GM23248 (cell line): ENCODE data around the gene PTGER1. TPM values are rescaled to one million over a fixed set of nuclear protein-coding genes. Genes with fewer than 3 reads are reported as not detected.
A peak's percentile ranks its signal among the peaks of the same experiment; 100 is the strongest.

Experiments used
- DNase-seq: peaks from one replicate; pipeline ENCODE4 v3.0.0-alpha.2; 2015
- H2AFZ ChIP-seq: fragments of 200-600 bp; sonication (generic); 2 replicates; pipeline ENCODE4 v1.6.1; 2016; ENCODE audit warnings: antibody characterized with exemption
- H3F3A ChIP-seq: fragments of 200-600 bp; sonication (generic); 2 replicates; pipeline ENCODE4 v1.6.1; 2016; ENCODE audit warnings: mild to moderate bottlenecking, antibody characterized with exemption, mixed run types; ENCODE audit not compliant: insufficient read depth
- H3K27ac ChIP-seq: fragments of 200-600 bp; sonication (generic); 2 replicates; pipeline ENCODE4 v1.5.1; 2016; ENCODE audit warnings: mild to moderate bottlenecking
- H3K27me3 ChIP-seq: fragments of 200-600 bp; sonication (generic); replicated peaks from 2 replicates; pipeline ENCODE4 v1.6.1; 2016; ENCODE audit warnings: mild to moderate bottlenecking; ENCODE audit not compliant: insufficient read depth
- H3K36me3 ChIP-seq: fragments of 200-600 bp; sonication (generic); 2 replicates; pipeline ENCODE4 v1.6.1; 2016; ENCODE audit warnings: low read depth, mild to moderate bottlenecking
- H3K4me1 ChIP-seq: fragments of 200-600 bp; sonication (generic); 2 replicates; pipeline ENCODE4 v1.6.1; 2016; ENCODE audit warnings: mild to moderate bottlenecking; ENCODE audit not compliant: insufficient read depth
- H3K4me2 ChIP-seq: fragments of 200-600 bp; sonication (generic); one replicate; pipeline ENCODE4 v1.6.1; 2016; ENCODE audit warnings: mild to moderate bottlenecking; ENCODE audit not compliant: unreplicated experiment
- H3K4me3 ChIP-seq: fragments of 200-600 bp; sonication (generic); 2 replicates; pipeline ENCODE4 v1.5.1; 2016; ENCODE audit warnings: mild to moderate bottlenecking
- H3K79me2 ChIP-seq: fragments of 200-600 bp; sonication (generic); 2 replicates; pipeline ENCODE4 v1.6.1; 2016; ENCODE audit warnings: mild to moderate bottlenecking; ENCODE audit not compliant: insufficient read depth
- H3K9ac ChIP-seq: fragments of 200-600 bp; sonication (generic); 2 replicates; pipeline ENCODE4 v1.6.1; 2016; ENCODE audit warnings: mild to moderate bottlenecking
- H3K9me2 ChIP-seq: fragments of 200-600 bp; sonication (generic); 2 replicates; pipeline ENCODE4 v1.6.1; 2016; ENCODE audit warnings: mixed run types, mild to moderate bottlenecking, moderate library complexity; ENCODE audit not compliant: insufficient read depth
- H3K9me3 ChIP-seq: fragments of 200-600 bp; sonication (generic); one replicate; pipeline ENCODE4 v1.6.1; 2017; ENCODE audit warnings: low read depth
- H4K20me1 ChIP-seq: fragments of 200-600 bp; sonication (generic); 2 replicates; pipeline ENCODE4 v1.6.0; 2016; ENCODE audit not compliant: insufficient read depth
- EZH2 ChIP-seq: fragments of 200-600 bp; sonication (generic); IDR thresholded peaks from 2 replicates; pipeline ENCODE4 v1.6.1; 2018; ENCODE audit warnings: antibody characterized with exemption, mild to moderate bottlenecking; ENCODE audit not compliant: insufficient read depth, poor library complexity, severe bottlenecking
- EZH2phosphoT487 ChIP-seq: fragments of 200-600 bp; sonication (generic); IDR thresholded peaks from 2 replicates; pipeline ENCODE4 v1.6.1; 2018; ENCODE audit warnings: antibody characterized with exemption, moderate library complexity, mild to moderate bottlenecking, low read depth; ENCODE audit not compliant: insufficient read depth
- WGBS, 2 experiments: methylation state at CpG; one replicate each; pipeline ENCODE4 v1.1.6; 2015 to 2017; ENCODE audit warnings: low lambda C conversion rate in 2 of 2, low coverage in 1 of 2; ENCODE audit errors: missing lambda C conversion rate in 2 of 2; 5-methylcytosine and 5-hydroxymethylcytosine counted together
- in situ Hi-C: fragments of 300-500 bp; cut with MboI; formaldehyde crosslinking; loops from 2 replicates; pipeline ENCODE4 v1.15.0; 2020
- polyA plus RNA-seq: library from polyadenylated mRNA; unstranded; fragments of >200 nt; fragmentation: Nextera tagmentation; extraction: Ambion mirVana; gene quantifications from 2 replicates; pipeline ENCODE4 v1.2.1, GENCODE V29; 2016
- total RNA-seq: library from RNA; depleted of rRNA; stranded (reverse); fragments of >200 nt; shearing (Covaris generic); gene quantifications from 2 replicates; pipeline ENCODE4 v1.2.3, GENCODE V29; 2014

PTGER1 gene
- total and polyA plus RNA-seq, 2 experiments from 2014 or later = 0.22 to 0.80 TPM

DNA sequence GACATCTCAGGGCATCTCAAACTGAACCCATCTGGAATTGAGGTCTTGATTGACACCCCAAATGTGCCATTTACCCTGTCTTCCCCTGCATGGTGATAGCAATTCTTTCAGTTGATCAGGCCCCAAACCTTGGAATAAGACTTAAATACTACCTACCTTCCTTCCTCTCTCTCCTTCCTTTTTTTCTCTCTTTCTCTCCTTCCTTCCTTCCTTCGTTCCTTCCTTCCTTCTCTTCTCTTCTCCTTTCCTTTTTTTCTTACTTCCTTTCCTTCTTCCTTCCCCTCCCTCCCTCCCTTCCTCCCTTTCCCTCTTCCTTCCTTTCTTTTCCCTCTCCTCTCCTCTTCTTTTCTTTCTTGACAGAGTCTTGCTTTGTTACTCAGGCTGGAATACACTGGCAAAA is 28.1 kb upstream of the PTGER1 start:
- TF ChIP-seq EZH2phosphoT487 (no peak), EZH2 (no peak)
- no peaks in the 10 kb centered on the region for H3K36me3 ChIP-seq
- no peaks in the 10 kb centered on the region for H3K9me3 ChIP-seq
- peaks cover 36% of the 10 kb centered on the region for H3K4me1 ChIP-seq
- H3F3A ChIP-seq = peaks cover 24% of the 10 kb centered on the region; the same call in 1 of the 2 replicates
- no peak overlapping the region for H2AFZ ChIP-seq
- no peak overlapping the region for H3K27ac ChIP-seq
- no peaks in the 10 kb centered on the region for H3K27me3 ChIP-seq
- no peak overlapping the region for H3K4me3 ChIP-seq
- in situ Hi-C loops = no loop called here
- no peaks in the 10 kb centered on the region for H4K20me1 ChIP-seq
- 71 to 80% methylated on average over 1 of the region's 1 CpG for WGBS, 2 experiments
- H3K9me2 ChIP-seq = no peaks in the 10 kb centered on the region
- H3K79me2 ChIP-seq = no peaks in the 10 kb centered on the region
- H3K9ac ChIP-seq = no peak overlapping the region
- no peak for DNase-seq
- no peak overlapping the region for H3K4me2 ChIP-seq

DNA sequence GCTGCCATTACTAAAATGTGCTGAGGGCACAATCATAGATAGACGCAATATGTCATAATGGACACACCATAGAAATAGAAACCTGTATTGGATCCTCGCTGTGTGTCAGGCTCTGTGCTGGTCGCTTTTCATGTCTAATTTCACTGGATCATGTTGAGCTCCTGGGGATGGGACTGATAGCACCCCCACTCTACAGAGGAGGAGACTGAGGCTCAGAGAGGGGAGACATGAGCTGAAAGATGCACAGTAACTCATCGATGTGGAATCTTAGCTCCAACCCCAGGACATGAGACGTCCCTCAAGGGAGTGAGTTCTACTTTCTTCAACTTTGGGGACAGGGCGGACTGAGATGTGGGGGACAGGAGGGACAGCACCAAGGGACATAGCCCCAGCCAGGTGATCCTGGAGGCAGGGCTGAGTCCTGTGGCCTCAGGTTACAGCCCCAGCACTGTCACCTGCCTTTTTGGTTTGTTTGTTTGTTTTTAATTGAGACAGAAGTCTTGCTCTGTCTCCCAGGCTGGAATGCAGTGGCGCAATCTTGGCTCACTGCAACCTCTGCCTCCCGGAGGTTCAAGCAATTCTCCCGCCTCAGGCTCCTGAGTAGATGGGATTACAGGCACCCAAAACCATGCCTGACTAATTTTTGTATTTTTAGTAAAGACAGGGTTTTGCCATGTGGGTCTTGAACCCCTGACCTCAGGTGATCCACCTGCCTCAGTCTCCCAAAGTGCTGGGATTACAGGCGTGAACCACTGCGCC is 27.4 kb upstream of the PTGER1 start:
- Histone ChIP-seq H3K4me1 (peaks cover 35% of the 10 kb centered on the region), H3K79me2 (no peaks in the 10 kb centered on the region), H3K4me2 (no peak overlapping the region), H4K20me1 (no peaks in the 10 kb centered on the region), H3K9me2 (no peaks in the 10 kb centered on the region), H3F3A (peaks cover 18% of the 10 kb centered on the region; the same call in 1 of the 2 replicates), H3K9ac (no peak overlapping the region), H3K27me3 (no peaks in the 10 kb centered on the region), H3K9me3 (no peaks in the 10 kb centered on the region), H3K36me3 (no peaks in the 10 kb centered on the region), H2AFZ (no peak overlapping the region), H3K4me3 (no peak overlapping the region), H3K27ac (no peak overlapping the region)
- TF ChIP-seq EZH2 = no peak
- no peak for TF ChIP-seq EZH2phosphoT487
- 74 to 76% methylated on average over 11 of the region's 11 CpGs for WGBS, 2 experiments
- DNase-seq = peak; percentile 46
- in situ Hi-C loops = no loop called here

DNA sequence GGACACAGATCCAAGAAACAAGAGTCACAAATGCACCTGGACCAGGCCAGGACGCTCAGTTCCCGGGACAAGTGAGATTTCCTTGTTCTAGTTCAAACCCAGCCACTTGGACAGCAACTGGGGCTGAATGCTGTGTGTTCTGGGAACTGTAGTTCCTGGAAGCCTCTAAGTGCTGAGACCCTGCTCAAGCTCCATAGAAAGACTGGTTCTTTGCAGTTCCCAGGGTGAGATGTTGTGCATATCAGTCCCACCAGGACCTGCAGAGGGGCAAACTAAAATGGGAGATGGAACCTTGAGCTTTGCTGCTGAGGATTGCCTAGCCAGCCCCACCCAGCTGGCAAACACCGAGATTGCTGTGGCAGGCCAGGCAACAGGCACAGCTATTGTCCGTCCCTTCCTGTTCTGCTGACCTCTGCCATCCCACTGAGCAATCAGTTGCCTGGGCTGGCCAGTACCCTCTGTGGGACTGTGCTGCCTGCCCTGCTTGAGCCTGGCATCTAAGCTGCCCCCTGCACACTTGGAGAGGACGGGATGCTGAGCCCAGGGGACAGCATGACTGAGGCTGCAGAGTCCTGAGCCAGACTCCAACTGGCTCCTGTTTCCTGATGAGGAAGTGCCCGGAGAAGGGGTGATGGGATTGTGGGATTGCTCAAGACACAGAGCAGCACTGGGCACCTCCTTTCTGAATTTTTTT is 22.2 kb upstream of the PTGER1 start:
- no peaks in the 10 kb centered on the region for H4K20me1 ChIP-seq
- in situ Hi-C loops = no loop called here
- H3K4me1 ChIP-seq = peaks cover 21% of the 10 kb centered on the region
- no peaks in the 10 kb centered on the region for H3K9me2 ChIP-seq
- no peak overlapping the region for H3K4me3 ChIP-seq
- H3K4me2 ChIP-seq = no peak overlapping the region
- 0 out of 2 replicates have a peak overlapping the region, but pooled peaks have one; percentile 5 for H3K27ac ChIP-seq
- TF ChIP-seq EZH2phosphoT487 = no peak
- TF ChIP-seq EZH2 = no peak
- H3K9me3 ChIP-seq = no peaks in the 10 kb centered on the region
- 21 to 22% methylated on average over 6 of the region's 6 CpGs for WGBS, 2 experiments
- H3K79me2 ChIP-seq = peaks cover 34% of the 10 kb centered on the region
- no peaks in the 10 kb centered on the region for H3K36me3 ChIP-seq
- peaks cover 9% of the 10 kb centered on the region for H3F3A ChIP-seq
- no peak overlapping the region for H3K9ac ChIP-seq
- peak overlapping the region; percentile 68 for H2AFZ ChIP-seq
- DNase-seq = peak; percentile 53
- H3K27me3 ChIP-seq = no peaks in the 10 kb centered on the region

DNA sequence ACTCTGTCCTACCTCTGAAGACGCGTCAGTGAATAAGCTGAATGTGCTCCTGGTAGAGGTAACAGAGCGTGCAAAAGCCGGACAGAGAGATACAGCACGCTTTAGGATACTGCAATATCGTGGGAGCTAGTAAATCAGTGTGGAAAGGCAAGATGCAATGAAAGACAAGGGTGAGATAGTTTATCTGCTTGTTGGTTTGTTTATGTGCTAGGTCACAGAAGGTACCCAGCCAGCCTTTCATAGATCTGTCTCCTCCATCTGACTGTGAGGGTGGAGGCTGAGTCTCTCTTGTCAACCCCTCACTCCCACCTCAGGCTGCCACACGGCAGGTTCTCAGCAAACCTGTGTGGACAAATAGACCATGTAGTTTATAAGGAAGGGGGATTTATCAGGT is 21.7 kb upstream of the PTGER1 start:
- peaks cover 39% of the 10 kb centered on the region for H3K79me2 ChIP-seq
- DNase-seq = peak; percentile 49
- in situ Hi-C loops = no loop called here
- H3K27me3 ChIP-seq = no peaks in the 10 kb centered on the region
- H3K36me3 ChIP-seq = no peaks in the 10 kb centered on the region
- peak overlapping the region; percentile 66 for H3K4me2 ChIP-seq
- H3K9ac ChIP-seq = no peak overlapping the region
- 13 to 14% methylated on average over 7 of the region's 7 CpGs for WGBS, 2 experiments
- no peaks in the 10 kb centered on the region for H3K9me3 ChIP-seq
- H3F3A ChIP-seq = peaks cover 9% of the 10 kb centered on the region
- peaks cover 18% of the 10 kb centered on the region for H3K4me1 ChIP-seq
- no peaks in the 10 kb centered on the region for H4K20me1 ChIP-seq
- TF ChIP-seq EZH2 = no peak
- no peak for TF ChIP-seq EZH2phosphoT487
- 0 out of 2 replicates have a peak overlapping the region, but pooled peaks have one; percentile 5 for H3K27ac ChIP-seq
- peak overlapping the region; percentile 68 for H2AFZ ChIP-seq
- no peaks in the 10 kb centered on the region for H3K9me2 ChIP-seq
- no peak overlapping the region for H3K4me3 ChIP-seq
